HG03175 (cell line): ENCODE measurements around the gene RFX3.

ENCODE experiments used
- ATAC-seq: cut with Tn5 transposase; IDR thresholded peaks from one replicate; pipeline ENCODE4 v1.9.1; 2021; ENCODE audit warnings: mild to moderate bottlenecking, moderate library complexity; ENCODE audit not compliant: unreplicated experiment

RFX3 gene

DNA sequence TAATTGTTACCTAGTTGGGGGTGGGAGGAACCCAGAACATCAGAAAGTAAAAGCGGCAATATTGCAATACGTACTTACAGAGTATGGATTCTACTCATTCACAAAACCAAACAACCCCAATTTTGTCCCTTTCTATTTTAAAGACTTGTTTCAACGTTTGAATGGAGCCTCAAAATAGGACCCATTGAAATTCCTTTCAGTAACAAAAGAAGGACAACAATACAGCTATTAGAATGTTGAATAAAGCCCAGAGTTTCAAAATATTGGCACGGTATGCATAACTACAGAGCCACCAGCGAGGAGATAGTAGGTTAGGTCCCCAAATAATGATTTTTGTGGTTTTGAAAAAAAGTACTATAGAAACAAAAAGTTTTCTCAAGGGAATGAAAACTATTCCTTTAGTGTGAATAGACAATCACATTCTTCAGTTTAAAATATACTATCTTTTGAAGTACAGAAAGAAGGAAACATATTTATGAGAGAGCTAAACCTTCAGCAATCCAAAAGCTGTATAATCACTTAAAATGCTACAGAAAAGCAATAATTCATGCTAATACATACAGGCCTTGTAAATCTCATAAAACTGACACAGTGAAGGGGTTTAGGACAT is 235.5 kb downstream of the RFX3 start:
- ATAC-seq: no peak

DNA sequence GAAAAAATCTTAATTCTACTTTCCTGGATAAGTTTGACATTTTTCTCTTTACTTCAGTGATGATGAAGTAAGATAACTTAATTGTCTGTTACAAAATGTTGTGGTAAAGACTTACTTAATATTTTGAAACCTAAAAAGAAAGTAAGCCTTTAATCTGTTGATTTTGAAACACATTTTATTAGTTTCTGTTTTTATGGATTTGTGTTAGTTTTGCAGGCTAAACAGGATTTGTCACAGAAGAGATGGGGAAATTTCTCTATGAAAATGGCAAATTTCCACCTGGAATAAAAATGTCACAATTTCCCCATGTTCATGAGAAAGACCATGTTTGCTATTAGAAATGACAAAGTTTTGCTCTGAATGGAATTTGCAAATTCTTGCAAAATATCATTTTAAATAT is 237.1 kb downstream of the RFX3 start:
- ATAC-seq: no peak

DNA sequence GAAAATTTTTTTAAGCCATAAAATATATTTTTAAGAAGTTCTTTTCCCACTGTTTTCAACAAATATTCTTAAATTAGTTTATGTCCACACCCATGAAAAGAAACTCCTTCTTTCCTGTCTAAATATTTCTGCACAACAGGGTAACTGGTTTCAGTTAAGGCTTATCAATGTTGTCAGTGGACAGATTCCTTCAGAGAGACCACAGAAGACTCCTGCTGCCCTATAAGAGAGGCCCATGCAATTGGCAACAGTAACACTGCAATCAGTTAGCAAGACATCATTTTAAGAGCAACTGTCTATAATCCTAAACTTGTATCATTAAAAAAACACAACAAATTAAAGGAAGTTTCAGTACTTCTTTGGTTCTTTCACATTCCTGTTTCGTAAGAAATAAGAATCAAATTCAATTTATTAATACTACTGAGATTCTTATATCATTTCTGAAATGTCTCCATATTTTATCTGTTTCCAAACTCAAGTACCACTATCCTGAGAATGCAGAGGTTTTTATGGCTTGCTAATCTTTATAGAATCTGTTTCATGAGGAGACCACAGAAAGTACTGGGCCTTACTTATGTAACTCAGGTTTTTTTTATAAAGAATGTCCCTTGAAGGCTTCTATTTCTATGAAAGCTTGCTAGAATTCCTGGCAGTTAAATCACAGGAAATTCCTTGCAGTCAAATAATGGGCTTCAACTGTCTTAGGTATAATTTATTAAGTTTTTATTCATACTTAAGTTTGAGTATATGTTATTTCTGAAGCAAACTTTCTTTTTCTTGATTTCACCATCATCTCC is 240.2 kb downstream of the RFX3 start:
- no peak for ATAC-seq

DNA sequence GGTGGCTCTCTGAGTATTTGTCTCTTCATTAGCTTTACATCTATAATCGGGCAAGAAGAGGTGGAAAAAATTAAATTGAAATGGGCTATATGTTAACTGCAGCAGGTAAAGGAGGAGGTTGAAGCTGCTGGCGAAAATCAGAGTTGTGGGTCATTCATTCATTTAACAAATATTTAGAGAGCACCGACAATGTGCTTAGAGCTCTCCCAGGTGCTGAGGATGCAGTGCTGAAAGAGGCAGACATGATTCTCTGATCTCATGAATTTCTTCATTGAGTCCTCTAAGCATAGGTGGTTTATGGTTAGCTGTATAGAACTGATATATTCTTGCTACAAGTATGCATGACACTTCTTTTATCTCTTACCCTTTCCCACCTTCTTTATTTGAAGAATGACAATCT is 243.4 kb downstream of the RFX3 start:
- no peak for ATAC-seq

DNA sequence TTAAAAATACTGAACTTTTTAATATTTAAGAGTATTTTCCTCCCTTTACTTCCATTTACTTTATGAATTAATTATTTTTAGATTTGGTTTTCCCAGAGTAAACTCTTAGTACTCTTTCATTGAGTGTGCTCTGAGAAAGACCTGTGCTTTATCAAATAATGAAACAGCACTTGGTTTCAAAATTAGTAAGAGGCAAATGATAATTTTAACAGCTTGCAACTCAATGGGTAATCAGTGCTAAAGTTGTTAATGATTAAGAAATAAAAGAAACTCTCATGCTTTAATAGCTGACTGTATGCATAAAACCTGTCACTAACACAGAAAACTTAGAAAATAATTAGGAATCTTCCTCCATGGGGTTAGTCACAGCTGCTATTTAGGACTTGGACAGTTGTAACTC is 244.4 kb downstream of the RFX3 start:
- peak; percentile 83 for ATAC-seq

DNA sequence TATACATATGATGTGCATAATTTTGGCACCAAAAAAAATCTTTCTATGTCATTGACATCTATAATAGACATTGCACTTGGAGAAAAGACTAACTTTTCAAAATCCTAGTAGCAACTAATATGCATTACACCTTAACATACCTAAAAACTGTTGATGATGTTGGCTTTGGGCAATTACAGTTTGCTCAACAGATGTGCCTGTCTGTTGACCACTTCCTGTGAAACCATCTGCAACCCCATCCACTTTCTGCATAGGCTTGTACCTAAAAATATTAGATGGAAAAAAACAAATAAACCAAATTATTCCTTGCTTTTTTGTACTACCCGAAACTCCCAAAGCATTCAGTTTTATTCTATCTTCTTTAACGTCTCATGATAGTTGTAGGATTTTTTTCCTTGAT is 248.6 kb downstream of the RFX3 start:
- peak; percentile 63 for ATAC-seq

DNA sequence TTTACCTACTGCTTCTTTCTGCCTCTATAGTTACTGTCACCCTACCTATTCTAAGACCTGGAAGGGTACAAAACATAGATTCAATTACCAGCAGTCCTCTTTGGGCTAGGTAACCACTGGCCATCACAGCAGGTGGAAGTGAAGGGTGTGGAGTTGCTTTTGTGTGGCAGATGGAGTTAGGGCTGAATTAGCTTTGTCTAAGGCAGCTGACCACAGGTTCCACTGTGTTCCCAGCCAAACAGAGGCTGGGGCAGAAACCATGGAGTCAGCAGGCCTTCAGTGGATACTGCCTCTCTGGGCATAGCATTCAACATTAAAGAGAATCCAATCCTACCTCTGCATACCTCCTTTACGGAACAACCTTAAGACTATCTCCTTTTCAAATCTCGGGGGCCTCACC is 254.2 kb downstream of the RFX3 start:
- no peak for ATAC-seq

DNA sequence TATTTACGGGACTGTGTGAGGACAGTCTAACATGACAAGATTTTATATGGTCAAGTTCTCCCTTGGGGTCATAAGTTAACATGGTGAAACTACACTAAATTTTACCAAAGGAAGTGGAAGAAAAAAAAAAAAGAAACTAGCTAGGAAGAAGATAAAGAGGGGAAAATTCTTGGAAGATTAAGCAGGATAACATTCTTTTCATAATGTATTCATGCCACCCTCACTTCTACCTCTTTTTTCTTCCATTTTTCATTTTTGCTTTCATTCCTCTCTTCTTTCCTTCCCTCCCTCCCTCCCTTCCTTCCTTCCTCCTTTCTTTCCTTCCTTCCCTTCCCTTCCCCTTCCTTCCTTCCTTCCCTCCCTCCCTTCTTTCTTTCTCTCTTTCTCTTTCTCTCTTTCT is 254.6 kb downstream of the RFX3 start:
- no peak for ATAC-seq

DNA sequence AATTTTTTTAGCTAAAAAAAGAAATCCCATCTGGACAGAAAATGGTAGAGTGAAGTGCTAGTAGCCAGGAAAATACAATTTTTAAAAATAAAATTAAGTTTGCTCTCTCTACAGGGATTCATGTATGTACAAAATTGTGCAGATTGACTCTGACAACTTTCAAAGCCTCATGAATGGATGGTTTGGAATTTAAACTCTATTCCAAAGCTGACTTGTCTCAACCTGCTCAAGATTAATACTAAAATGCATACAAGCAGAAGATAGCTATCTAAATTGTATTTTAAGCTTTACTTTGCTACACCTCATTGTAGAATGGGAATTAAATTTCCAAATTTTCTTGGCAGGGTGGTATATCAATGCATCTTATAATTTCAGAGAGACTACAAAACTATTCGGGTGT is 257.6 kb downstream of the RFX3 start:
- ATAC-seq: no peak

DNA sequence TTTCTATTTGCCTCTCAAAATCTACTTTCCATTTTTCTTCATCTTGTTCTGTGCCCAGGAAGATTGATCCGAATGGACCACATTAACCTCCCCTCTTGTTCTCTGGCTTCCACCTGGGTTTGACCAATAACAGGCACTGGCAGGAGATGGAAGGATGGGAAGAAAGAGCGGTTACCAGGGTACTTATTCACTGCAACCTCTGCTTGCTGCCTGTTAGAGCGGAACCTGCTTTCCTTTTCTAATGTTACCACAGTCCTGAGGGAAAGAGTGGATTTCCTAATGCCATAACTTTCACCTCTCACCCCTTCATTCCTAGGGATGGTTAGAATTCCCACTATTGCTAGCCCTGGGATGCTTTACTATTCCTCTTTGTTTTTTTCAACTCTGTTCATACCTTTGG is 262.1 kb downstream of the RFX3 start:
- ATAC-seq: no peak

DNA sequence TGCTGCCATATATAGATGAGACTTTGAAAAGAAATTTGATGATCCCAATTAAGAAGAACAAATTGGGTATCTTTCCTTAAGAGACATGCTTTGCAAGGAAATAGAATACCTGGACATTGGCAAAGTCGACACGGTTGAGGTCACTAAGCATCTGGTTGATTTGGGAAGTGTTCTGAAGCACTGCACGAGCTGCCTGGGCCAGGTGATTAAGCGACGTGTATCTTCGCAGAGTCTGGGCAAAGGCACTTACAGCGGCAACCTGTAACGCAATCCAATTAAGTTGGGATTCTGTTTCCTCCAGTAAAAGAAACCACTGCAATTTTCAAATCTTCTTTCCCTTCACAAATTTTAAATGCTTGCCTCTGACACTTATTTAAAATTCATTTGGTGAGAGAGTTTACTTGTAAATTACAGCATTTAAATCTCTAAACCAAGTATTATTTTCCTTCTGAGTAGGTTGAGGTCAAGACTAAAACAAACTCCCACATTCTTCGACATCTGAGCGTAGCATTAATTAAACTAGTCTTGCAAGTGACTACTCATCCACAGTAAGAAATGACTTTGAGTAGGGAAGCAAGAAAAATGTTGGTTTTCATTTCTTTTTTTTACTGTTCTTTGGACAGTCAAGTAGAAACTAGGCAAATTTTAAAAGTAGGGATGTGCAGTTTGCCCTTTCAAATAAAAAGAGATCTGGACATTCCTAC is 262.8 kb downstream of the RFX3 start:
- ATAC-seq: no peak

DNA sequence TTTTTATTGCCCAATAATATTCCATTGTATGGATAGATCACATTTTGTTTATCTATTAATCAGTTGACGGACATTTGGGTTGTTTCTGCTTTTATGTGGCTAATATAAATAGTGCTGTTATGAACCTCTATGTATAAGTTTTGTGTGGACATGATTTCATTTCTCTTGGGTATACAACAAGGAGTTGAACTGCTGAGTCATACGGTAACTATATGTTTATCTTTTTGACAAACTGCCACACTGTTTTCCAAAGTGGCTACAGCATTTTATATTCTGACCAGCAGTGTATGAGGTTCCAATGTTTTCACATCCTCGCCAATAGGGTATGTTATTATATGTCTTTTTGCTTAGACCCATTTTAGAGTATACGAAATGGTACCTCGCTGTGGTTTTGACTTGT is 264.3 kb downstream of the RFX3 start:
- no peak for ATAC-seq

DNA sequence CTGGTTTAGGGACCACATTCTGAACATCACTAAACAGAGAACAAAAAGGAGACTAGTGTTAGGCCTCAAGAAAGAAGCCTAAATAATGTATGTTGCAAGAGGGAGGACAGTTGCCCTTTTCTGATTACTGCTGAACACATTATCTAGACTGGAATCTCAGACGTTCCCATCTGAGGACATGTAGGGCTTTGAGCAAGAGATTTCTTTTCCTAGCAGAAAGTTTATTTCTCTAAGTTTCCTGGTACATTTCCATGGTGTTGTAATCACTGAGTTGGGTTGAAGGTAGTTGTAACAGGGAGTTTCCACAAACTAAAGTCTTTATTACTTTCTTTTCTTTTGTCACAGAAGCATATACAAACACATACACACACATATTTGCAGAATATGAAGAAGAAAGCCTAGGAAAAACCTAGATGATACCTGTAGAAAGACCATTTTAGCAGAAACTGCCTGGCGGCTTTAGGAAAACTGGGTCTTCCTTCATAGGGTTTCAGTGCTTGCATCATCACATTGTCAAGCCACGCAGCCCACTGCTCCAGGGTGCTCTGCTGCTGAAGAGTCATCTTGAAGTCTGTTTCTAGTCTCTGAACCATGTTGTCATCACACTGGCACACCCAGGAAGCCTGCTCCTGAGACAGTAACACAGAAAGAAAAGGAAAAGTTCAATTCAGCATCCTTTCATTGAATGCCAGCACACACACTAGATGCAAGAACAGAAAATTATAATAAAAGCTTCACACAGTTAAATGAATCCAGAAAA is 269.1 kb downstream of the RFX3 start:
- no peak for ATAC-seq

DNA sequence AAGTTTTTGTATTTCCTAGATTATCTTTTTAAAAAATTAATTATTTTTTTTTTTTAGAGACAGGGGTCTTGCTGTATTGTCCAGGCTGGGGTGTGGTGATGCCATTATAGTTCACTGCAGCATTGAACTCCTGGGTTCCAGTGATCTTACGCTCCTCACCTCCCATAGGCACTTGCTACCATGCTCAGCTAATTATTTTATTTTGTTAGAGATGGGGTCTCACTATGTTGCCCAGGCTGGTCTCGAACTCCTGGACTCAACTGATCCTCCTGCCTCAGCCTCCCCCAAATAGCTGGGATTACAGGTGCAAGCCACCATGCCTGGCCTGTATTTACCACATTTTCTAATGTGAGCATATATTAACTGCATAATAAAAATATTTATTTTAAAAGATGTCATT is 274.5 kb downstream of the RFX3 start:
- ATAC-seq: no peak

DNA sequence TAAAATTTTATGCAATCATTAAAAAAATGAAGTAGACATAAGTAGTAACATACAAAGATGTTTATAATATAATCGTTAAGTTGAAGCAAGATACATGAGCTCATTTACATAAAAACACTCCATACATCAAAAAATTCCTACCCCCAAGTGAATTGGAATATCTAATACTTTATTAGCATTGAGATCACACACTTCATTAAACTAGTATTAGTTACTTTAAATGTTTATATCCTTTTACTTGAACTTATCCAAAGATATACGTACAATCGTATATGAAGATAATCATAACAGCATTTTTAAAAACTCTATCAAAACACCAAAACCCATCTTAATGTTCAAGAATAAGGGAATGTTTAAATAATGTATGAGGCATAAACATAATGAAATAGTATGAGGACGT is 275.1 kb downstream of the RFX3 start:
- ATAC-seq: no peak

DNA sequence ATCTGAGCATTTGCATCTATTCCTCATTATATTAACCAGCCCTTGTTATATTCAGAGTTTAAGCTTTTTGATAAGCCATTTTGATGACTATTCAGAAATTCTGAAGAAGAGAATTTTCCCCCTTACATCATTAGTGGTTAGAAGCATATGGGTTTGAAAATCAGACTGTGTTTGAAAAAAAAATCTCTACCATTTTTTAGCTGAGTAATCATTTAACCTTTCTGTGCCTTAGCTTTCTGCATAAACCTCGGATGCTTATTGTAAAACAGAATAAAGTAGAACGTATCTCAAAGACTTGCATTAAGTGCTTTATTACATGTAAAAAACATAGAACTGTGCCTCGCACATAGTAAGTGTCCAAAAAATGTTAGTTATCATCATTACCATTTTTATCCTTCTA is 278.6 kb downstream of the RFX3 start:
- ATAC-seq: no peak

DNA sequence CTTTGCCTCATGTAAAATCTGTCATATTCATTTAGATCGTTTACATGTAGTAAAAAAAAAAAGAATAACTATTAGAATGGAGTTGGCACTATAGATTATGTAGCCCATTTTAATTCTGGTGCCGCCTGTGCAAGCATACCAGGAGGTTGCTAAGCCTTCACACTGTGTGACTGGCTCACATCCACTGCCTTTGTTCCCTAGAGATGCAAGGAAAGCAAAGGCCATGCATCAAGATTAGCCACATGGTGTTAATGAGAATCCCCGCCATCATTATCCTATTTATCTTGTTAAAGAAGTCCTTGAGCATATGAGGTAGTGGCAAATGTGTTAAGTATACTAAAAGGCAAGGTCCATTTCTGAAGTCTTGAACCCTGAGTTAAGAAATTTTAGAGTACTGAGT is 279.6 kb downstream of the RFX3 start:
- ATAC-seq: no peak

DNA sequence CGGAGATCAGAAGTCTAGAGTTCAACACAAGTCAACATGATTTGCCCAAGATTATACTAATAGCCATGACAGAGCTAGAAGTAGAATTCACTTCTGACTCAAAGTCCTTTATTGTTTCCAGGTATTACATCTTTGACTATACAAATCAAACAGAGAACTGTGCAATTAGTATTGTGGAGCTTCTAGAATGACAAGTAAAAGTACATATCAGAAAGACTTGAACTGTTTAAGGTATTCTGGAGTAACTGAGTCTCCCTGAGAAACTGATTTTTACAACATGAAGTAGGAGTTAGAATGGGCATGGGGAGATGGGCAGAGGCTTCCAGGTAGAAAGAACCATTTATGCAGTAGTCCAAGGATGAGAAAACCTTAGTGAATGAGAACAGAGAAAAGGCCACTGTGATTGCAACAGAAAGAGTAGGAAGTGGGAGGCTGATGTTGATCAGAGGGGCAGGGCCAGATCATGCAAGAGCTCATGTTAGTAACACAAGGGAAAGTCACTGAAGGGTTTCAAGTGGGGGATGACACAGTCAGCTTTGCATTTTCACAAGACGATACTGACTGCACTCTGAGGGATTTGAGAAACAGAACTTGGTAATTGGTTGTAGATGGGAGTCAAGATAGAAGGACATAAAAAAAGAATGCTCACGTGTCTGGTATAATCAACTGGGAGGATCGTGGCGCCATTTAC is 280.7 kb downstream of the RFX3 start:
- ATAC-seq: peak; percentile 33

DNA sequence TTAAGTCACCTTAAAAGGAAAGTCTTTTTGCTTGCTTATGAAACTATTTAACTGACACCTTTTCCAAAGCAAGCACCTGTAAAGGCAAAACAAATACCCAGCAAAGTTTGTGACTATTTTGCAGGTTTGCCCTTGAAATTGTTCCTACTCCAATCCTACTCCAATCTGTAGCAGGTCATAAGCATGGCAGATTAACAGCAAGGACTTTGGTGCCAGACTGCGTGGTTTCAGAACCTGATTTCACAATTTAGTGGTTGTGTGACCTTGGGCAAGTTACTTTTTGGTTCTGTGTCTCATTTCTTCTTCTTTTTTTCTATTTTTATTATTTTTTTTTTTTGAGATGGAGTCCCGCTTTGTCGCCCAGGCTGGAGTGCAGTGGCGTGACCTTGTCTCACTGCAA is 282.1 kb downstream of the RFX3 start:
- no peak for ATAC-seq

DNA sequence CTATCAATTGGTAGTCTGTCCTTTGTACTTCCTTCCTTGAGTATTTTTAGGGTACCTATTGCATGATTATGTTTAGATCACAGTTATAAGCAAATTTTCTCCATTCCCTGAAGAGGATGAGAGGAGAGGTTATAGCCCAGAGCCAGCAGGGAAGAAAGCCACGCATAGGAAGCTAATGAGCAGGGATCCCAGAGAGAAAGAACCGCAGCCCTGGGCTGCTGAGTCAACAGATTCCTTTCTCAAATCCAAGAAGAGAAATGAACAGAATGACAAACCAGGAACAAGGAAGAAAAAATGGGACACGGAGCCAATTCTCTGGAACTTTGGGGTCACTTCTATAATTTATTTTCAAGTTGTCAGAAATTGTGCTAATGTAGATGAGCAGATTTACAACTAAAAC is 284.5 kb downstream of the RFX3 start:
- no peak for ATAC-seq
